Measurements from ENCODE around the gene TTC24. TPM values are rescaled to one million over a fixed set of nuclear protein-coding genes. Genes with fewer than 3 reads are reported as not detected.
A peak's percentile ranks its signal among the peaks of the same experiment; 100 is the strongest.

Gene TTC24
- total and polyA plus RNA-seq, 10 of the 15 experiments (the other 5 are each of a cell fraction or from before 2014, with no cell fraction given), result 0.05 to 6.4 (median 2.9) TPM; not detected in 1

GRCh38 chr1:156601122-156601830, 21.8 kb downstream of the TTC24 start, which contains the start of gene GPATCH4 (continued):
- TF ChIP-seq WRNIP1 (IDR thresholded peaks at IDR 0.05; ENCODE audit: borderline replicate concordance, low read depth, low read length), result no peak
- TF ChIP-seq EP300 (IDR thresholded peaks at IDR 0.05; ENCODE audit: borderline replicate concordance in 1 of 2, control insufficient read depth in 1 of 2, low read depth in 2 of 2, low read length in 2 of 2), result 0 out of 4 replicates have a peak, but pooled peaks of 1 of the 2 experiments have one; percentile 13
- TF ChIP-seq FOXM1 (IDR thresholded peaks at IDR 0.05; ENCODE audit: low read depth, low read length), result no peak
- TF ChIP-seq USF1 (IDR thresholded peaks at IDR 0.05; ENCODE audit: borderline replicate concordance, extremely low read length, insufficient read depth, low read depth, low read length), result no peak
- no peak for TF ChIP-seq CHD4 (IDR thresholded peaks at IDR 0.05)
- TF ChIP-seq CBX5 (IDR thresholded peaks at IDR 0.05; ENCODE audit: low read depth), result no peak
- TF ChIP-seq IKZF1 (conservative IDR thresholded peaks at IDR 0.05), result peak; percentile 82
- TF ChIP-seq SP1 (IDR thresholded peaks at IDR 0.05; ENCODE audit: low read depth, low read length), result no peak
- no peak for TF ChIP-seq ZNF592 (IDR thresholded peaks at IDR 0.05)
- peak in 1 of 2 experiments; percentile 63; a peak in 1 of 4 replicates for TF ChIP-seq ETV6 (conservative IDR thresholded peaks at IDR 0.05 in 1 of 2, IDR thresholded peaks at IDR 0.05 in 1 of 2; ENCODE audit: borderline replicate concordance in 1 of 2, low read depth in 1 of 2)
- TF ChIP-seq EGR1 (IDR thresholded peaks at IDR 0.05; ENCODE audit: borderline replicate concordance in 1 of 2, low read depth in 2 of 2, low read length in 2 of 2), result peak in 1 of 2 experiments; percentile 63; a peak in 2 of 3 replicates
- TF ChIP-seq CHD1 (IDR thresholded peaks at IDR 0.05; ENCODE audit: low read depth, low read length), result 0 out of 2 replicates have a peak, but pooled peaks have one; percentile 57
- no peak for TF ChIP-seq ZSCAN29 (IDR thresholded peaks at IDR 0.05)
- peak; percentile 72 for TF ChIP-seq E2F8 (IDR thresholded peaks at IDR 0.05; ENCODE audit: low read depth, partially characterized antibody)
- TF ChIP-seq GABPA (IDR thresholded peaks at IDR 0.05; ENCODE audit: low read depth), result peak; percentile 89
- TF ChIP-seq KDM1A (IDR thresholded peaks at IDR 0.05; ENCODE audit: borderline replicate concordance), result no peak
- TF ChIP-seq IRF4 (IDR thresholded peaks at IDR 0.05; ENCODE audit: low read depth, low read length), result 0 out of 2 replicates have a peak, but pooled peaks have one; percentile 5
- TF ChIP-seq MEF2B (IDR thresholded peaks at IDR 0.05; ENCODE audit: partially characterized antibody, poor library complexity, severe bottlenecking), result no peak
- no peak for TF ChIP-seq JUND (IDR thresholded peaks at IDR 0.05; ENCODE audit: low read depth, low read length)
- TF ChIP-seq ZNF207 (IDR thresholded peaks at IDR 0.05; ENCODE audit: borderline replicate concordance), result peak; percentile 73; the same call in 1 of the 2 replicates
- peak; percentile 55; the same call in 1 of the 2 replicates for TF ChIP-seq CREM (IDR thresholded peaks at IDR 0.05; ENCODE audit: low read depth)
- peak; percentile 22; the same call in 1 of the 2 replicates for TF ChIP-seq NFIC (IDR thresholded peaks at IDR 0.05; ENCODE audit: low read depth, low read length)

Measured in GM12878 (cell line).